SU-DHL-6 (cell line): Measurements from ENCODE around the gene LAGE3.

Experiments
- H2AFZ ChIP-seq: fragments of 200-600 bp; sonication (generic); 2 replicates; pipeline ENCODE4 v1.6.1; 2014; ENCODE audit warnings: low read depth, mild to moderate bottlenecking, moderate library complexity, mixed read lengths, antibody characterized with exemption, low read length; ENCODE audit not compliant: severe bottlenecking
- H3F3A ChIP-seq: fragments of 200-600 bp; shearing (Covaris generic); 2 replicates; pipeline ENCODE4 v1.6.0; 2016; ENCODE audit warnings: antibody characterized with exemption, mild to moderate bottlenecking; ENCODE audit not compliant: insufficient read depth
- H3K27ac ChIP-seq: fragments of 200-600 bp; sonication (generic); 2 replicates; pipeline ENCODE4 v1.5.1; 2016; ENCODE audit warnings: low read depth, mild to moderate bottlenecking, low read length, moderate library complexity, mixed read lengths
- H3K27me3 ChIP-seq: fragments of 200-600 bp; sonication (generic), shearing (Covaris generic); 2 replicates; pipeline ENCODE4 v1.6.0; 2014; ENCODE audit warnings: mild to moderate bottlenecking, low read length
- H3K36me3 ChIP-seq: fragments of 200-600 bp; sonication (generic); 2 replicates; pipeline ENCODE4 v1.6.1; 2014; ENCODE audit warnings: mild to moderate bottlenecking, low read length, mixed read lengths
- H3K4me2 ChIP-seq: fragments of 300-600, 200-600 bp; shearing (Covaris generic), sonication (generic); 2 replicates; pipeline ENCODE4 v1.6.0; 2014; ENCODE audit warnings: low read length, low read depth, mild to moderate bottlenecking; ENCODE audit not compliant: poor library complexity, severe bottlenecking
- H3K4me3 ChIP-seq: fragments of 200-600 bp; sonication (generic); 2 replicates; pipeline ENCODE4 v1.5.1; 2014; ENCODE audit warnings: antibody characterized with exemption, low read length, mild to moderate bottlenecking, mixed read lengths; ENCODE audit not compliant: insufficient read depth, poor library complexity, severe bottlenecking
- H3K79me2 ChIP-seq: fragments of 200-600 bp; sonication (generic); 2 replicates; pipeline ENCODE4 v1.6.1; 2014; ENCODE audit warnings: mild to moderate bottlenecking, low read length, moderate library complexity; ENCODE audit not compliant: insufficient read depth
- H3K9ac ChIP-seq: fragments of 200-600 bp; sonication (generic); 2 replicates; pipeline ENCODE4 v1.7.0; 2014; ENCODE audit warnings: mild to moderate bottlenecking, low read length
- H3K9me2 ChIP-seq: fragments of 200-600 bp; sonication (generic); replicated peaks from 2 replicates; pipeline ENCODE4 v1.6.1; 2014; ENCODE audit warnings: low read length; ENCODE audit not compliant: insufficient read depth
- H3K9me3 ChIP-seq: fragments of 200-600 bp; sonication (generic); 2 replicates; pipeline ENCODE4 v1.6.1; 2014; ENCODE audit warnings: low read length, mixed read lengths; ENCODE audit not compliant: insufficient read depth
- H4K20me1 ChIP-seq: fragments of 200-600 bp; sonication (generic); 2 replicates; pipeline ENCODE4 v1.6.1; 2014; ENCODE audit warnings: low read depth, mild to moderate bottlenecking, antibody characterized with exemption, low read length, moderate library complexity, mixed read lengths
- CTCF ChIP-seq: fragments of 200-600 bp; sonication (generic); IDR thresholded peaks from one replicate; pipeline ENCODE4 v1.5.1; 2017; ENCODE audit warnings: antibody characterized with exemption, mild to moderate bottlenecking, low read length, moderate library complexity; ENCODE audit not compliant: insufficient read depth, poor library complexity, severe bottlenecking
- EZH2phosphoT487 ChIP-seq: fragments of 200-600 bp; sonication (generic), shearing (Covaris generic); conservative IDR thresholded peaks from 2 replicates; pipeline ENCODE4 v1.6.1; 2018; ENCODE audit warnings: mild to moderate bottlenecking, antibody characterized with exemption, low read length, moderate library complexity, mixed read lengths

Gene LAGE3

DNA sequence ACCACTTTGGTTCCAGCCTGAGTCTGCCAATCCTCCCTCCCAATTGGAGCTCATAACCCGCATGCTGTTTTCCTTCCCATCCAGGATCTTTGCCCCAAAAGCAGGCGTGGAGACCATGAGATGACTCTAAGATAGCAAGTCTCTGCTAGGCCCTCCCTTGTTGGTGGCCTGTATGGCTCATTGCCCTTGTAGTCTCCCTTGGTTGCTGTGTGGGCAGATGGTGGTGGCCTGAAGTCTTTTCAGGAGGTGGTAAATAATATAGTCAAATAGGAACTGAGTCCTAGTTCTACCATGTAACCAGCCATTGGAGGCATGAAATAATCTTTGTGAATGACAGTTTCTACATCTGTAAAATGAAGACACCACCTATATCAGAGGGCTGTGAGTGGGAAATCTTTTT lies 49.4 kb downstream of the LAGE3 start:
- Histone ChIP-seq H3F3A (no peaks in the 10 kb centered on the region), H3K9me3 (no peaks in the 10 kb centered on the region), H3K4me3 (no peak overlapping the region), H3K27ac (no peak overlapping the region), H3K79me2 (peaks cover 9% of the 10 kb centered on the region; the same call in 1 of the 2 replicates), H3K27me3 (no peaks in the 10 kb centered on the region), H3K9ac (peak overlapping the region; percentile 78; the same call in 1 of the 2 replicates), H3K9me2 (no peaks in the 10 kb centered on the region), H4K20me1 (no peaks in the 10 kb centered on the region), H3K4me2 (peak overlapping the region; percentile 80), H2AFZ (no peak overlapping the region), H3K36me3 (no peaks in the 10 kb centered on the region)
- TF ChIP-seq EZH2phosphoT487 (no peak), CTCF (no peak)

- TF ChIP-seq EZH2phosphoT487 (no peak), CTCF (no peak)
- Histone ChIP-seq H3K36me3 (no peaks in the 10 kb centered on the region), H3K27me3 (no peaks in the 10 kb centered on the region), H3K4me2 (peak within 1 kb of the TSS; percentile 83), H3K4me3 (peak within 1 kb of the TSS; percentile 67), H3K9ac (peak within 1 kb of the TSS; percentile 78), H3K9me3 (no peaks in the 10 kb centered on the region), H4K20me1 (no peaks in the 10 kb centered on the region), H3F3A (no peaks in the 10 kb centered on the region), H3K9me2 (no peaks in the 10 kb centered on the region), H2AFZ (peak within 1 kb of the TSS; percentile 89), H3K79me2 (peaks cover 9% of the 10 kb centered on the region; the same call in 1 of the 2 replicates), H3K27ac (peak within 1 kb of the TSS; percentile 36)
These were observed 50.6 kb downstream of the LAGE3 start, which contains the start of gene ATP6AP1 for GRCh38 chrX:154428176-154429171. Gene ATP6AP1 (plus strand): TSS chrX:154428677. CDS start chrX:154428693, 16 bp downstream.
